DND-41 (cell line): ENCODE data around the gene TBC1D22A.

Source experiments
- ATAC-seq: fragments of 200-7000 bp; cut with Tn5 transposase; 3 replicates; pipeline ENCODE4 v1.9.1; 2021; ENCODE audit warnings: low read depth; ENCODE audit not compliant: insufficient read depth
- DNase-seq: peaks from one replicate; pipeline ENCODE4 v3.0.0-alpha.2; 2020
- H2AFZ ChIP-seq: 2 replicates; pipeline ENCODE4 v1.6.0; 2012; ENCODE audit warnings: low read depth, low read length
- H3K27ac ChIP-seq: 2 replicates; pipeline ENCODE4 v1.5.1; 2012; ENCODE audit warnings: low read length, inconsistent platforms
- H3K27me3 ChIP-seq: fragments of 200-600 bp; sonication (generic); 2 replicates; pipeline ENCODE4 v1.6.0; 2012; ENCODE audit warnings: low read length, mild to moderate bottlenecking, inconsistent platforms; ENCODE audit not compliant: insufficient read depth, poor library complexity
- H3K36me3 ChIP-seq: 2 replicates; pipeline ENCODE4 v1.5.1; 2012; ENCODE audit warnings: low read length, inconsistent platforms; ENCODE audit not compliant: insufficient read depth
- H3K4me1 ChIP-seq: 2 replicates; pipeline ENCODE4 v1.5.1; 2012; ENCODE audit warnings: mild to moderate bottlenecking, low read length; ENCODE audit not compliant: insufficient read depth
- H3K4me2 ChIP-seq: 2 replicates; pipeline ENCODE4 v1.6.0; 2012; ENCODE audit warnings: mild to moderate bottlenecking, moderate library complexity, low read length, inconsistent platforms; ENCODE audit not compliant: insufficient read depth
- H3K4me3 ChIP-seq, 2 experiments: fragments of 200-600 bp in 1 of 2; shearing (Covaris generic) in 1 of 2; 2 replicates each; pipeline ENCODE4 v1.5.1; 2012 to 2016; ENCODE audit warnings: inconsistent platforms in 2 of 2, low read length in 2 of 2, mild to moderate bottlenecking in 2 of 2, low read depth in 1 of 2, moderate library complexity in 1 of 2
- H3K79me2 ChIP-seq: 2 replicates; pipeline ENCODE4 v1.6.0; 2012; ENCODE audit warnings: low read length, inconsistent platforms; ENCODE audit not compliant: insufficient read depth
- H3K9ac ChIP-seq: 2 replicates; pipeline ENCODE4 v1.6.0; 2012; ENCODE audit warnings: low read depth, mild to moderate bottlenecking, inconsistent platforms, low read length, moderate library complexity
- H3K9me3 ChIP-seq: 2 replicates; pipeline ENCODE4 v1.5.1; 2012; ENCODE audit warnings: low read length, moderate library complexity, mild to moderate bottlenecking, inconsistent platforms; ENCODE audit not compliant: insufficient read depth, severe bottlenecking
- H4K20me1 ChIP-seq: 2 replicates; pipeline ENCODE4 v1.6.0; 2012; ENCODE audit warnings: low read length; ENCODE audit not compliant: insufficient read depth
- EZH2 ChIP-seq: IDR thresholded peaks from 3 replicates; pipeline ENCODE4 v1.6.1; 2012; ENCODE audit warnings: borderline replicate concordance, low read depth, mild to moderate bottlenecking, moderate library complexity, low read length, inconsistent platforms; ENCODE audit not compliant: severe bottlenecking
- TF ChIP-seq, protein P1 (sequence below): IDR thresholded peaks from 2 replicates; pipeline ENCODE4 v1.5.1; 2012; ENCODE audit warnings: borderline replicate concordance, low read length, moderate library complexity, mild to moderate bottlenecking; ENCODE audit not compliant: poor library complexity, severe bottlenecking; ENCODE audit errors: extremely low read depth

Gene TBC1D22A

DNA sequence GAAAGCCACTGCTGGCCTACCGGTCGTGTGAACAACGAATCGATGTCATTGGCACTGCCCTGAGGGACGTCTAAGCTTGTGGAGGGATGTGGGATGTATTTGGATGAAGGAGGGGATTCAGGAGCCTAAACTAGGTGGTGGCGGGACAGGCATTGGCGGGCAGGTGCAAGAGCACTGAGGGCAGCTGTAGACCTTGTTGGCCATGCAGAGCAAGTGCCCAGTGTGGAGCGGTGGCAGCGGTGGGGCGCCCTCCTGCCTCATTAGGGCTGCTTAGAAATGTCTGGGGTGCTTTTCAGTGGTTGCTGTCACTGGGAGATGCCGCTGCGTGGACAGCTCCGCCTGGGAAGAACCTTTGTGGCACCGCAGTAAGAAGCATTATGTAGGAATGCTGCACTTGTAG lies 220.2 kb downstream of the TBC1D22A start:
- Histone ChIP-seq H3K9ac (no peak overlapping the region), H3K27ac (no peak overlapping the region), H3K79me2 (no peaks in the 10 kb centered on the region), H3K4me1 (no peaks in the 10 kb centered on the region), H3K36me3 (peaks cover 18% of the 10 kb centered on the region), H3K4me3 (no peak overlapping the region), H3K4me2 (no peak overlapping the region), H4K20me1 (peaks cover 4% of the 10 kb centered on the region; the same call in 1 of the 2 replicates), H3K9me3 (no peaks in the 10 kb centered on the region), H2AFZ (no peak overlapping the region), H3K27me3 (no peaks in the 10 kb centered on the region)
- DNase-seq (no peak), ATAC-seq (no peak)
- TF ChIP-seq, protein P1, sequence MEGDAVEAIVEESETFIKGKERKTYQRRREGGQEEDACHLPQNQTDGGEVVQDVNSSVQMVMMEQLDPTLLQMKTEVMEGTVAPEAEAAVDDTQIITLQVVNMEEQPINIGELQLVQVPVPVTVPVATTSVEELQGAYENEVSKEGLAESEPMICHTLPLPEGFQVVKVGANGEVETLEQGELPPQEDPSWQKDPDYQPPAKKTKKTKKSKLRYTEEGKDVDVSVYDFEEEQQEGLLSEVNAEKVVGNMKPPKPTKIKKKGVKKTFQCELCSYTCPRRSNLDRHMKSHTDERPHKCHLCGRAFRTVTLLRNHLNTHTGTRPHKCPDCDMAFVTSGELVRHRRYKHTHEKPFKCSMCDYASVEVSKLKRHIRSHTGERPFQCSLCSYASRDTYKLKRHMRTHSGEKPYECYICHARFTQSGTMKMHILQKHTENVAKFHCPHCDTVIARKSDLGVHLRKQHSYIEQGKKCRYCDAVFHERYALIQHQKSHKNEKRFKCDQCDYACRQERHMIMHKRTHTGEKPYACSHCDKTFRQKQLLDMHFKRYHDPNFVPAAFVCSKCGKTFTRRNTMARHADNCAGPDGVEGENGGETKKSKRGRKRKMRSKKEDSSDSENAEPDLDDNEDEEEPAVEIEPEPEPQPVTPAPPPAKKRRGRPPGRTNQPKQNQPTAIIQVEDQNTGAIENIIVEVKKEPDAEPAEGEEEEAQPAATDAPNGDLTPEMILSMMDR, result no peak
- no peak for TF ChIP-seq EZH2

DNA sequence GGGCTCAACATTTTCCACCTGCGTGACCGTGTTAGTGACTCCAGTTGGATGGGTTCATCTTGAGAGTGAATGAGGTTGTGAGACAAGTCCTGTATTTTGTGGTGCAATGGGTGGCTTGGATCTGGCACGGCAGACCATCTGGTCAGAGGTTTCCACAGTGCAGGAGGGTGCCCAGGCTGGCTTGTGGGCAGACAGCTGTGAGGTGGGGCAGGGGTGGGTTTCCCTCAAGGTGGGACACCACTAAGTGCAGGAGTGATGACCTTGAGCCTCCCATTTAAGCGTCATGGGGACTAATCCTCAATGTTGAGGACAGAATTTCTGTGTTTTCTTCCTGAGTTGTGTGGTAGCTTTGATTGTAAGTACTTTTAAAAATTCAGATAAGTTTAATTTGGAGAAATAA lies 220.6 kb downstream of the TBC1D22A start:
- H3K4me1 ChIP-seq, result no peaks in the 10 kb centered on the region
- H3K79me2 ChIP-seq, result no peaks in the 10 kb centered on the region
- no peak overlapping the region for H3K4me3 ChIP-seq
- H4K20me1 ChIP-seq, result peaks cover 4% of the 10 kb centered on the region; the same call in 1 of the 2 replicates
- no peak overlapping the region for H3K9ac ChIP-seq
- no peaks in the 10 kb centered on the region for H3K9me3 ChIP-seq
- no peak for TF ChIP-seq EZH2
- TF ChIP-seq, protein P1, result no peak
- H3K36me3 ChIP-seq, result peaks cover 15% of the 10 kb centered on the region
- H2AFZ ChIP-seq, result no peak overlapping the region
- no peak for ATAC-seq
- H3K27ac ChIP-seq, result no peak overlapping the region
- no peak for DNase-seq
- no peaks in the 10 kb centered on the region for H3K27me3 ChIP-seq
- no peak overlapping the region for H3K4me2 ChIP-seq

DNA sequence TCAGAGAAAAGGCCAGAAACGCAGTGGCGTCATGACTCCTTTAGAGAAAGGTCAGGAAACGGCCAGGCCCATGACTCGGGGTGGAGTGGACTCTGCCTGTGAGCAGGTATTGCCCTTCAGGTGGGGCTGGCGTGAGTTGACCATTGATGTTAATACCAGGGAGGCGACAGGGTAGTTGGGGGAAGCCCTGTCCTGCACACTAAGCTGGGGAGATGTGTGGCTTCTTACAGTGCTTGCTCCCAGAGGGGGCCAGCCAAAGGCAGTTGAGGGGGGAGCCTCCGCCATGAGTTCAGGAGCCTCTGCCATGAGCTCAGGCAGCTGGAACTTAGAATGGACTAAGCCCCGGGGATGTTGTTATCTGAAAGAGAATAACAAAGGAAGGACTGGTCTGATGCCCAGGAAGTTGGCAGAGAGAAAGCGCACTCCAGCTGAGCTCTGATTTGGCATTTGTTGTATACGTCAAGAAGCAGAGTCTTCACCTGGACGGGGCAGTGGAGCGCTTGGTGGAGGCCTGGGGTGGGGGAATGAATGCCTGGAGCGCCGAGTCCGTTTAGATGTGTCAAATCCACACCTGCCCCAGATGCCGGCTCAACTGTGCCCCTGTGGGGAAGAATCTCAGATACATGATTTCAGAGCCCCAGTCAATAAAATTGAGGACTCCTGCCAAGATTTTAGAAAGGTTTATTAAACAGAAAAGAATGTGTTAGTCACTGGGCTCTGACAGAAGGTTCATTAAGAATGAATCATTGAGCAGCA lies 222.5 kb downstream of the TBC1D22A start:
- no peak for TF ChIP-seq EZH2
- TF ChIP-seq, protein P1, result no peak
- H3K4me1 ChIP-seq, result no peaks in the 10 kb centered on the region
- no peak overlapping the region for H2AFZ ChIP-seq
- ATAC-seq (no peak), DNase-seq (no peak)
- no peaks in the 10 kb centered on the region for H3K79me2 ChIP-seq
- no peaks in the 10 kb centered on the region for H3K9me3 ChIP-seq
- H3K9ac ChIP-seq, result no peak overlapping the region
- no peak overlapping the region for H3K4me3 ChIP-seq
- H3K36me3 ChIP-seq, result peaks cover 4% of the 10 kb centered on the region; the same call in 1 of the 2 replicates
- H3K4me2 ChIP-seq, result no peak overlapping the region
- H3K27ac ChIP-seq, result no peak overlapping the region
- H4K20me1 ChIP-seq, result peaks cover 4% of the 10 kb centered on the region; the same call in 1 of the 2 replicates
- no peaks in the 10 kb centered on the region for H3K27me3 ChIP-seq
